Thyroid gland (tissue), 4 donors: ENCODE data around the gene TM4SF1.

ENCODE experiments used
- CTCF ChIP-seq, 6 experiments: fragments of 200-600 bp in 3 of 6; fragments of 450-650 bp in 3 of 6; sonication (generic) in 3 of 6; IDR thresholded peaks; one replicate each; pipeline ENCODE4 v1.5.1; 2016 to 2019; ENCODE audit warnings: antibody characterized with exemption in 6 of 6, mild to moderate bottlenecking in 2 of 6, inconsistent platforms in 1 of 6, moderate library complexity in 1 of 6
- POLR2A ChIP-seq, 2 donors: fragments of 450-650 bp; IDR thresholded peaks; one replicate each; pipeline ENCODE4 v1.6.1; 2017; ENCODE audit warnings: antibody characterized with exemption in 2 of 2, mild to moderate bottlenecking in 2 of 2, moderate library complexity in 1 of 2

GRCh38 chr3:149368201-149368673 lies 9.2 kb downstream of the TM4SF1 start:
- no peak for TF ChIP-seq CTCF (IDR thresholded peaks at IDR 0.05)
- no peak for TF ChIP-seq POLR2A (IDR thresholded peaks at IDR 0.05)
